Measurements from ENCODE around the gene SNRNP25.
"Not testable (repeated sequence)": the region's sequence is repeated elsewhere in the genome, so short reads cannot be mapped to it uniquely, and the experiment has no call there.

DNA sequence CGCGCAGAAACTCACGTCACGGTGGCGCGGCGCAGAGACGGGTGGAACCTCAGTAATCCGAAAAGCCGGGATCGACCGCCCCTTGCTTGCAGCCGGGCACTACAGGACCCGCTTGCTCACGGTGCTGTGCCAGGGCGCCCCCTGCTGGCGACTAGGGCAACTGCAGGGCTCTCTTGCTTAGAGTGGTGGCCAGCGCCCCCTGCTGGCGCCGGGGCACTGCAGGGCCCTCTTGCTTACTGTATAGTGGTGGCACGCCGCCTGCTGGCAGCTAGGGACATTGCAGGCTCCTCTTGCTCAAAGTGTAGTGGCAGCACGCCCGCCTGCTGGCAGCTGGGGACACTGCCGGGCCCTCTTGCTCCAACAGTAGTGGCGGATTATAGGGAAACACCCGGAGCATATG, 42.9 kb upstream of the SNRNP25 start:
- not testable (repeated sequence) for TF ChIP-seq FOXA1 (IDR thresholded peaks at IDR 0.05); HDGF (IDR thresholded peaks at IDR 0.05; ENCODE audit: borderline replicate concordance); ELF4 (IDR thresholded peaks at IDR 0.05)
